Heart left ventricle (tissue), 13 donors: ENCODE results near the gene PPIP5K2.

Experiments used
- CTCF ChIP-seq, 12 donors: fragments of 200-600 bp; sonication (generic) in 4 of 12; IDR thresholded peaks; one replicate each; pipeline versions ENCODE4 v1.5.0 to v1.8.0; 2018 to 2022; ENCODE audit warnings: antibody characterized with exemption in 12 of 12, mild to moderate bottlenecking in 5 of 12
- POLR2A ChIP-seq, 2 donors: fragments of 450-650 bp; IDR thresholded peaks; one replicate each; pipeline ENCODE4 v1.6.1; 2017; ENCODE audit warnings: antibody characterized with exemption in 2 of 2, mild to moderate bottlenecking in 2 of 2, moderate library complexity in 2 of 2
- donor health status: ischemic (EF 13 %, LVEDD 7.1; RV severe dilation, severe dysfunction).
- donor health status: DM: no; HTN: yes; CAD: no.
- donor health status: DM: no; HTN: no; CAD: no.
- donor health status: ischemic (EF 25% LVEDD 6.9; RV normal size, moderate dysfunction).
- donor health status: ischemic (EF 25% LVEDD 5.7; RV mildly dilated, moderate dysfunction).
- donor health status: ischemic (EF 35%, LVEDD 5.7; RV mildly dilated, moderate dysfunction).
- donor health status: nonischemic (EF 11% LVEDD 7.7; RV severe dilation, severe dysfunction).
- donor health status: DM: yes; HTN: yes; CAD: no.
- donor health status: PGD.
- donor health status: ischemic (EF 29% LVEDD 5.4; RV normal size, mild dysfunction).
- donor health status: nonischemic (EF 23%, LVEDD 6.1; RV moderate dilation, normal function).

- TF ChIP-seq POLR2A (IDR thresholded peaks at IDR 0.05) (no peak), CTCF (IDR thresholded peaks at IDR 0.05) (no peak)
Measured at GRCh38 chr5:103209065-103209464, 89.0 kb downstream of the PPIP5K2 start.
